ENCODE results near the gene SYT17.

- TF ChIP-seq CEBPB (IDR thresholded peaks at IDR 0.05) (no peak), MAX (IDR thresholded peaks at IDR 0.05) (no peak), REST (IDR thresholded peaks at IDR 0.05; ENCODE audit: low read depth) (no peak), RAD21 (IDR thresholded peaks at IDR 0.05; ENCODE audit: low read depth) (no peak), USF1 (IDR thresholded peaks at IDR 0.05) (no peak), EP300 (IDR thresholded peaks at IDR 0.05; ENCODE audit: borderline replicate concordance) (no peak), TEAD4 (IDR thresholded peaks at IDR 0.05) (no peak), CREB1 (IDR thresholded peaks at IDR 0.05; ENCODE audit: low read depth) (no peak), YY1 (IDR thresholded peaks at IDR 0.05; ENCODE audit: low read depth) (no peak), ZBTB7A (IDR thresholded peaks at IDR 0.05; ENCODE audit: low read depth) (no peak)
Measured at GRCh38 chr16:19169082-19169639, 1.1 kb downstream of the SYT17 start.
